Nephron (organoid): Measurements from ENCODE around the gene SH3BP2.
A peak's percentile ranks its signal among the peaks of the same experiment; 100 is the strongest.

Source experiments
- H3K27ac Mint-ChIP-seq, 3 experiments: 2 replicates each; pipeline ENCODE4 v1.8.0; 2020; ENCODE audit warnings: mixed read lengths in 3 of 3, mild to moderate bottlenecking in 2 of 3, moderate library complexity in 1 of 3
- H3K27me3 Mint-ChIP-seq: 2 replicates; pipeline ENCODE4 v1.8.0; 2021; ENCODE audit warnings: low read depth, mild to moderate bottlenecking, moderate library complexity, mixed read lengths
- H3K36me3 Mint-ChIP-seq: 2 replicates; pipeline ENCODE4 v1.8.0; 2020; ENCODE audit warnings: low read depth, mixed read lengths
- H3K4me1 Mint-ChIP-seq: 2 replicates; pipeline ENCODE4 v1.8.0; 2020; ENCODE audit warnings: mixed read lengths
- H3K4me3 Mint-ChIP-seq, 3 experiments: 2 replicates each; pipeline ENCODE4 v1.8.0; 2020; ENCODE audit warnings: mild to moderate bottlenecking in 3 of 3, mixed read lengths in 3 of 3, moderate library complexity in 2 of 3
- H3K9me3 Mint-ChIP-seq: 2 replicates; pipeline ENCODE4 v1.8.0; 2020; ENCODE audit warnings: mixed read lengths
- CTCF ChIP-seq, 3 experiments: fragments of 200-600 bp; sonication (generic); IDR thresholded peaks; one replicate each; pipeline ENCODE4 v1.5.0; 2021; ENCODE audit warnings: antibody characterized with exemption in 3 of 3; ENCODE audit not compliant: unreplicated experiment in 3 of 3

SH3BP2 gene

GRCh38 chr4:2745981-2746806 lies 46.7 kb upstream of the SH3BP2 start:
- Mint-ChIP-seq H3K36me3 (peaks cover 24% of the 10 kb centered on the region), H3K9me3 (no peaks in the 10 kb centered on the region), H3K27me3 (no peaks in the 10 kb centered on the region), H3K27ac (no peak overlapping the region), H3K4me1 (no peaks in the 10 kb centered on the region), H3K4me3 (no peak overlapping the region)
- no peak for TF ChIP-seq CTCF (IDR thresholded peaks at IDR 0.05; ENCODE audit: unreplicated experiment in 3 of 3)

GRCh38 chr4:2746891-2747695 lies 45.8 kb upstream of the SH3BP2 start:
- TF ChIP-seq CTCF (IDR thresholded peaks at IDR 0.05; ENCODE audit: unreplicated experiment in 3 of 3), result no peak
- Mint-ChIP-seq H3K4me1 (no peaks in the 10 kb centered on the region), H3K27ac (no peak overlapping the region), H3K4me3 (no peak overlapping the region), H3K9me3 (no peaks in the 10 kb centered on the region), H3K27me3 (no peaks in the 10 kb centered on the region), H3K36me3 (peaks cover 24% of the 10 kb centered on the region)

- no peaks in the 10 kb centered on the region for H3K9me3 Mint-ChIP-seq
- H3K4me3 Mint-ChIP-seq, result no peak overlapping the region
- no peak overlapping the region for H3K27ac Mint-ChIP-seq
- H3K27me3 Mint-ChIP-seq, result no peaks in the 10 kb centered on the region
- H3K36me3 Mint-ChIP-seq, result peaks cover 13% of the 10 kb centered on the region
- TF ChIP-seq CTCF (IDR thresholded peaks at IDR 0.05; ENCODE audit: unreplicated experiment in 3 of 3), result no peak
- peaks cover 11% of the 10 kb centered on the region for H3K4me1 Mint-ChIP-seq
Measured at GRCh38 chr4:2750719-2751605, 41.9 kb upstream of the SH3BP2 start.

GRCh38 chr4:2753436-2753835 lies 39.4 kb upstream of the SH3BP2 start:
- Mint-ChIP-seq H3K27me3 (no peaks in the 10 kb centered on the region), H3K36me3 (no peaks in the 10 kb centered on the region), H3K27ac (peak overlapping the region in 1 of 3 experiments; percentile 52), H3K9me3 (no peaks in the 10 kb centered on the region), H3K4me1 (peaks cover 15% of the 10 kb centered on the region), H3K4me3 (peak overlapping the region; percentile 62 to 78 (median 71))
- TF ChIP-seq CTCF (IDR thresholded peaks at IDR 0.05; ENCODE audit: unreplicated experiment in 3 of 3), result no peak

- H3K27me3 Mint-ChIP-seq, result peaks cover 3% of the 10 kb centered on the region
- peak overlapping the region; percentile 8 to 54 (median 38) for H3K27ac Mint-ChIP-seq
- TF ChIP-seq CTCF (IDR thresholded peaks at IDR 0.05; ENCODE audit: unreplicated experiment in 3 of 3), result no peak
- no peaks in the 10 kb centered on the region for H3K9me3 Mint-ChIP-seq
- peaks cover 15% of the 10 kb centered on the region for H3K4me1 Mint-ChIP-seq
- H3K4me3 Mint-ChIP-seq, result peak overlapping the region; percentile 85 to 89 (median 89)
- H3K36me3 Mint-ChIP-seq, result no peaks in the 10 kb centered on the region
Measured at GRCh38 chr4:2754848-2755819, 37.8 kb upstream of the SH3BP2 start.
